Measurements from ENCODE around the gene MRGPRE.

MRGPRE gene

DNA sequence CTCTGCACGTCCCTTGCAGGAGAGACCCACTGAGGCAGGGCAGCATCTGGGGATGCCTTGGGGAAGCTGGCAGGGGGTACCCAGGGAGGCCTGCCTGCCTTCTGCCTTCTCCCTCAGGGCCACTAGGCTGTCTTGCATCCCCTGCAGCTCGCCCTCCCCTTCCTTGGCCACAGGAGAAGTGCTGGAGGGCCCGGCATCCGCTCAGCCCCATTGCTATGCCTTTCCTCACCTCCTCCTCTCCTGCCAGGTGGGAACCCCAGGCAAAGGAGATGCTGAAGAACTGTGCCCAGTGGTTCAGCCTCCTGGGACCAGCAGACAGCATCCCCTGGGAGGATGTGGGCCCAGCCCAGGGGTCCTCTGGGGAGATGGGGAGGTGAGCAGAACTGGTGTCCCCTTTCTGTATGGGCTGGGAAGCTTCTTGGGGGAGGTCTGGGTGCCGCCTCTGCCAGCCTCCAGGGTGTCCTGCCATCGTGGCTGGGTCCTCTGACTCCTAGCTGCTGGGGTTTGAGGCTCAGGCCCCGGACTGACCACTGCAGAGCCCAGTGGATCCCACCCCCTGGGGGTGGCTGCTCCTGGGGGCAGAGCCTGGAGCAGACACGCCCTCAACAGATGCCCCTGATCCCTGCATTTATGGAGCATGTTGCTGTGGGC, 34.2 kb downstream of the MRGPRE start:
- DNase-seq (ENCODE audit: low read depth in 1 of 2, low spot score in 1 of 2) = no peak

DNA sequence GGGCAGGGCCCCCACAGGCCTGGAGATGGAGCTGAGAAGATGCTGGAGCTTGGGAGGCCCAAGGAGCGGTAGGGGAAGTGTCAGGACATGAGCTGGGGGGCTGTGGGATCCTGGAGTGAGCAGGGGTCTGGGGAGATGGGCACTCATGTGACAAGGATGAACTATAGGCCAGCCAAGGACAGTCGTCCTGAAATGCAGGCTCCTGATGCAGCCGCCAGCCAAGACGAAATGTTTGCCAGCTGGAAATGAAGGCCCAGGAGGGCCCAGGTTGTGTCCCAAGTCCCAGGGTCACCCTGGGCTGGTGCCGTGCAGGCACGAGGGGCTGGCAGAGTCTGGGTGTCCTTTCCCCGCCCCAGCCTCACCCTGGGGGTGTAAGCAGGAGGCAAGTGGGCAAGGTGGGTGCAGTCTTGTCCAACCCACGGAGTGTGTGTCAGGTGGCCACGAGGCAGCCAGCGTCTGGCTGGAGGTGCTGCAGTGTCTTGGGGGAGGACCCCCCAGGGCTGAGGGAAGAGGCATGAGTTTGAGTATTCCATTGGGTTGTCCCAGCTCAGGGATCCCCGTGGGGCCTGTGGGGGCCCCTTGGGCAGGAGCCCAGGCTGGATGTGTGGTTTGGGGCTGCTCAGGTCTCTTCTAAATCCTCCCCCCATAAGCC, 35.0 kb downstream of the MRGPRE start:
- DNase-seq (ENCODE audit: low read depth in 1 of 2, low spot score in 1 of 2) = no peak

DNA sequence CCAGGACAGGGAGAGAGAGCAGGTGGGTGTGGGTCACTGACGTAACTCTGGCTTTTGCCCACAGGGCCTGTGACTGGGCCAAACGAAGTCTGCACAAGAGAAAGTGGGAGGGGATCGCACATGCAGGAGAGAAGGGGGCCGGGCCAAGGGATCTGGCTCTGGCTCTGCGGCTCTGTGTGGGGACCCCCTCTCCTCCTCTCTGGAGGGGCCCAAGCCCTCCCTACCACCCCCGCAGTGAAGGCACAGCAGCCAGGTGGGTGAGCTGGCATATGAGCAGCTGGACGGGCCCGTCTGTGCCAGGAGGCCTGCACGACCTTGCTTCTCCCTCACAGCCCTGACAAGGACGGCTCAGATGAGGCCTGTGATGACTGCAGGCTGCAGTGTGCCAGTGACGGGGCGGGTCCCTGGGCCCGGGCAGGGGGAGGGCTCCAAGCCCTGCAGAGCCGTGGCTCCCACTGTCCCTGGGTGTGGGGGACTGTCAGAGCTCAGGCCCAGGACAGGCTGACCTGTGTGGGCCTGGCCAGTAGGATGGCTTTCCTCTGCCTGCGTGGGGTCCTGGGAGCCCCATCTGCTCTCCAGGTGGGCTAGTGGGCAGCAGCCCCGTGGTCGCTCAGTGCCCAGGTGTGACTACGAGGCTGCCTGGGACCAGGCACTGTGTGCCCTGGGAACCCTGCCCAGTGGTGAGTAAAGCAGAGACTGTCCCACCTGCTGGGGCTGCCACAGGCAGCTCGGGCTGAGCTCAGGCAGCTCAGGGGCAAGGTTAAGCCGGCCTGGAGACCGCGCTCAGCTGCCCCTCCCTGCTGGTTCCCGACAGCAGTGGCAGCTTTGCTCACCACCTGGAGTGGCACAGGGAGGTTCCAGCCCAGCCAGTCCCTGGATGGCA, 35.8 kb downstream of the MRGPRE start:
- DNase-seq (ENCODE audit: low read depth in 1 of 2, low spot score in 1 of 2) = no peak

- no peak for DNase-seq (ENCODE audit: low read depth in 1 of 2, low spot score in 1 of 2)
Measured at GRCh38 chr11:3195251-3196160, 36.7 kb downstream of the MRGPRE start.

- DNase-seq (ENCODE audit: low read depth in 1 of 2, low spot score in 1 of 2) = no peak
Measured at GRCh38 chr11:3194016-3194816, 38.0 kb downstream of the MRGPRE start.

- DNase-seq (ENCODE audit: low read depth in 1 of 2, low spot score in 1 of 2) = no peak
Measured at GRCh38 chr11:3193373-3194015, 38.7 kb downstream of the MRGPRE start.

DNA sequence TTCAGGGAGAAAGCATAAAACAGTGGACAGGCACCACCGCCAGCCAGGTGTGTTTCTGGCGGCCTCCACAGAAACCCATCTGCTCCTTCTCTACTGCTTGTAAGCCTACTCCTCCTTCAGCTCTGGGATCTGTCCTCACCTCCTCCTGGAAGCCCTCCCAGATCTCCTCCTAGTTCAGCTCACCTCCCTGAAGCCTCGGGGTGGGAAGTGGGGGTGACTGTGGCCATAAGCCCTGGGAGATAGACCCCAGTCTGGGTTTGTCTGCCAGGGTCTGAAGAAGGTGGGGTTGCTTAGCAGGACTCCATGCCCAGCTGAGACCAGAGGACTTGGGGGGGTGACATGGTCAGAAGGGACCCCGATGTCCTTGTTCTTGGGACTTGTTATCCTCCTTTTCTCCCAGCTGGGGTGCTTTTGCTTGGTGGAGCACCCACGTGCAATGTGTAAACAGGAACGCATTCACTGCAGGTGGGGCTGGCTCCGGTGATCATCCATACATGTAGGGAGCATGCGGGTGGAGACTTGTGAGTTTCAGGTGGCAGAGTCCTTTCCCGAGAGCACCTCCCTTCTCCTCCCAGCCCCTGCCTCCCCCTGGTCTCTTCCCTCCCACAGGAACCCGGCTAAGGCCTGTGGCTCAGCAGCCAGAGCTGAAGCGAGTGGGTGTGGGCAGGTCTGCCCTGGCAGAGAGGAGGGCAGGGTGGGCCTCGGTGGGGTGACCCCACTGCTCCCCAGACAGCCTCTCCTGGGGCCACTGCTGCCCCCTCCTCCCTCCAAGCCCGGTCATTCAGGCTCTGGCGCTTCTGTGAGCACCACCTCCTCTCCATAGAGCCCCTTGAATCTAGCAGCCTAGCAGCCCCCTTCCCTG, 39.5 kb downstream of the MRGPRE start:
- no peak for DNase-seq (ENCODE audit: low read depth in 1 of 2, low spot score in 1 of 2)

- DNase-seq (ENCODE audit: low read depth in 1 of 2, low spot score in 1 of 2) = no peak
Measured at GRCh38 chr11:3191586-3192324, 40.5 kb downstream of the MRGPRE start.

DNA sequence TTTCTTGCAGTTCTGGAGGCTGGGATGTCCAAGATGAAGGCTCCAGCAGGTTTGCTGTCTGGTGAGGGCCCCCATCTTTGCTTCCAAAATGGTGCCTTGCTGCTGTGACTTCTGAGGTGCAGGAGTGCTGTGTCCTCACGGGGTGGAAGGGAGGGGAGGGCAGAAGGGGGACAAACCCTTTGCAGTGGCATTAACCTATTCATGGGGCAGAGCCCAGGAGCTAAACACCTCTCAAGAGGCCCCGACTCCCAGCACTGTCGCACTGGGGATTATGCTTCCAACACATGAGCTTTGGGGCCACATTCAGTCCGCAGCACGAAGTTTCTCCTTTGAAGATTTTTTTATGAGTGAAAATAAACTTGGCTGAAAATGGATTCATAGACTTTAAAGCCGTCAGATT, 41.6 kb downstream of the MRGPRE start:
- no peak for DNase-seq (ENCODE audit: low read depth in 1 of 2, low spot score in 1 of 2)

DNA sequence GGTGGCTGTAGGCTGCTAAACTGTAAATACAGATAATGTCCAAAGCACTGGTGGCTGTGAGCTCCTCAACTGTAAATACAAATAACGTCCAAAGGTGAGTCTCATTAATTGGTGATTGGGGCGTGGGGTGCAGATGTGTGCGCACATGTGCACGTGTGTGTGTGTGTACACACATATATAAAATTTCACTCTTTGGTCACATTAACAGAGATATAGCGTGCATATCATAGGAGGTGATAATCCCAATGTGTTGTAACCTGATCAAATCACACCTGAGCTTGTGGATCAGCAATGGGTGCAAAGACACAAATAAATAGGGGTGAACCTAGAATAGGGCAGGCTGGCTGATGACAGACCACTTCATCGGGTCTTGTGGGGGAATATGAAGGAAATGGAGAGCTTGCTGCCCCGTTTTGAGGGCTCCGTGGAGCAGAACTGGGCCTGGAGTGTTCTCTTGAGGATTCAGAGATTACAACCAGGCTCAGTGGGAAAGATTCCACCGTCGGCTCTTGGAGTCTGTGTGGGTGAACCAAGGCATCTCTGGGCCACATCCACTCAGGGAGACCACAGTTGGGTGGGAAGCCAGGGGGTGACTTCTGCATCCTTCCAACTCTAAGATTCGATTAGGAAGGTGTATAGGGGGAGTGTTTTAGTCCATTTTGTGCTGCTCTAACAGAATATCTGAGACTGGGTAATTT, 42.2 kb downstream of the MRGPRE start:
- DNase-seq (ENCODE audit: low read depth in 1 of 2, low spot score in 1 of 2) = no peak

DNA sequence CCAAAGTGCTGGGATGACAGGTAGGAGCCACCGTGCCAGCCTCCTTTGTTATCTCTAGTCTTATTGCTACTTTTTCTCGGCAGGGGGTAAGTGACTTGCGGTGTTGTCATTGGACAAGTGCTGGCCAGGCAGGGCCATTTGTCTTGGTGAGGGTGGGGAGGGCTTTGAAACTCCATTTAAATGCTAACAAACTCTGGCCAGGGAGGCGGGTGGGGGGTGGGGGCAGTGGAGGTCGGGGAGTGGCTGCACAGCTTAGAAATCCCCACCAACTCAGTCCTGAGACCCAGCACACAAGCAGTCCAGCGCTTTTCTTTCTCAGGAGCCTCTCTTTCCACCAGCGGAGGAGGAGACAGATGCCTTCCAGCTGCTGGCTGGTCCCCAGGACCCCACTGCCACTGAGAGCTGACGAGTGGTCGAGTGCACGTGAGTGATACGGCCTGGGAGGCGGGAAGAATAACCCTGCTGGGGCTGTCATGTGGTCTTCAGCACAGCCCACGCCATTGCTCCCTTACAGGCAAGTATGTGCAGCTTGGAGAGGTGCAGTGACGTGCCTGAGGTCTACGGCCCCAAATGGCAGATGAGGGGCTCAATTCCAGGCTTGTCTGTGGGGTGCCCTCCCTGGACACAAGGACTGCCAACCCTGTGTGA, 42.9 kb downstream of the MRGPRE start:
- DNase-seq (ENCODE audit: low read depth in 1 of 2, low spot score in 1 of 2) = no peak

DNA sequence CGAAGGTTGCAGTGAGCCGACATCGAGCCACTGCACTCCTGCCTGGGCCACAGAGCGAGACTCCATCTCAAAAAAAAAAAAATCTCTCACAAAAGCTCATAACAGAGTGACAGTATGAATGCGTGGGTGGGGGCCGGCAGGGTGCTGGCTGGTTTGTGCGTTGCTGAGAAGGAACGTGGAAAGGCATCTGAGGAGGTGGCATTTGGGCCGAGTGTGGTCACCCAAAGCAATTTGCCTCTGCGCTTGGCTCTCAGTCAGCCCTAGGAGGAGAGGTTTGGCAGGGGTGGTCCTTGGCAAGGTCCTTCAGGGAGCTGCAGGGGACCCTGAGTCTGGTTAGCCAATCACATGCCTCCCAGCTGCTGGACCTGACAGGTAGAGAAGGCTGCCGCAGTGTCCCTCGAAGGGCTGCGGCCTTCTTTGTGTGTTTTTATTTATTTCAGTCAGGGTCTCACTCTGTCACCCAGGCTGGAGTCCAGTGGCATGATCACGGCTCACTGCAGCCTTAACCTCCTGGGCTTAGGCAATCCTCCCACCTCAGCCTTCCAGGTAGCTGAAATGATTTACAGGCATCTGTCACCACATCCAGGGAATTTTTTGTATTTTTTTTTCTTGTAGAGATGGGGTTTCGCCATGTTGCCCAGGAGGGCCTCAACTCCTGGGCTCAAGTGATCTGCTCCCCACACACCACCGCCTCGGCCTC, 43.6 kb downstream of the MRGPRE start:
- DNase-seq (ENCODE audit: low read depth in 1 of 2, low spot score in 1 of 2) = no peak

GRCh38 chr11:3186166-3186953, 45.9 kb downstream of the MRGPRE start:
- DNase-seq (ENCODE audit: low read depth in 1 of 2, low spot score in 1 of 2) = no peak

DNA sequence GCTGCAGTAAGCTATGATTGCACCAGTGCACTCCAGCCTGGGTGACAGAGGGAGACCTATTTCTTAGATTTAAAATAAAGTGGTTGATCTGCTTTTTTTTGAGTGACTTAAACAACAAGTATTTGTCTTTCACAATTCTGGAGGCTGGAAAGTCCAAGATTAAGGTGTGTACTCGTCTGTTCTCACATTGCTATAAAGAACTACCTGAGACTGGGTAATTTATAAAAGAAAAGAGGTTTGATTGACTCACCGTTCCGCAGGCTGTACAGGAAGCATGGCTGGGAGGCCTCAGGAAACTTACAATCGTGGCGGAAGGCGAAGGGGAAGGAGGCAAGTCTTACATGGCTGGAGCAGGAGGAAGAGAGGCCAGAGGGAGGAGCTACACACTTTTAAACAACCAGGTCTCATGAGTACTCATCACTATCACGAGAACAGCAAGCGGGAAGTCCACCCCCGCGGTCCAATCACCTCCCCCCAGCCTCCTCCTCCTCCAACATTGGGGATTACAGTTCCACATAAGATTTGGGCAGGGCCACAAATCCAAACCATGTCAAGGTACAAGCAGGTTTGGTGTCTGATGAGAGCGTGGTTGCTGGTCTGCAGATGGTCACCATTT, 47.4 kb downstream of the MRGPRE start:
- DNase-seq (ENCODE audit: low read depth in 1 of 2, low spot score in 1 of 2) = no peak

GRCh38 chr11:3183523-3183922, 48.7 kb downstream of the MRGPRE start:
- DNase-seq (ENCODE audit: low read depth in 1 of 2, low spot score in 1 of 2) = no peak

Measured in activated T-helper 1 cell treated with anti-CD3 and anti-CD28 coated beads, Interleukin-2, amount 50 U/mL, for 16 hours (primary cell).